Upper lobe of left lung (tissue), 4 donors: ENCODE results near the gene CHST11.

ENCODE experiments used
- CTCF ChIP-seq, 6 experiments: fragments of 450-650 bp in 4 of 6; fragments of 200-600 bp in 2 of 6; sonication (generic) in 2 of 6; IDR thresholded peaks; one replicate each; pipeline ENCODE4 v1.5.1; 2016 to 2019; ENCODE audit warnings: antibody characterized with exemption in 6 of 6
- EP300 ChIP-seq, 4 donors: sonication (generic); formaldehyde crosslinking; IDR thresholded peaks; one replicate each; pipeline ENCODE4 v1.5.1; 2017; ENCODE audit warnings: antibody characterized with exemption in 4 of 4, control low read depth in 2 of 4
- POLR2A ChIP-seq, 4 donors: fragments of 450-650 bp; IDR thresholded peaks; one replicate each; pipeline ENCODE4 v1.5.1; 2016 to 2017; ENCODE audit warnings: antibody characterized with exemption in 4 of 4, mild to moderate bottlenecking in 2 of 4
- POLR2AphosphoS5 ChIP-seq, 2 donors: sonication (generic); formaldehyde crosslinking; IDR thresholded peaks; one replicate each; pipeline ENCODE4 v1.5.1; 2017; ENCODE audit warnings: antibody characterized with exemption in 2 of 2

DNA sequence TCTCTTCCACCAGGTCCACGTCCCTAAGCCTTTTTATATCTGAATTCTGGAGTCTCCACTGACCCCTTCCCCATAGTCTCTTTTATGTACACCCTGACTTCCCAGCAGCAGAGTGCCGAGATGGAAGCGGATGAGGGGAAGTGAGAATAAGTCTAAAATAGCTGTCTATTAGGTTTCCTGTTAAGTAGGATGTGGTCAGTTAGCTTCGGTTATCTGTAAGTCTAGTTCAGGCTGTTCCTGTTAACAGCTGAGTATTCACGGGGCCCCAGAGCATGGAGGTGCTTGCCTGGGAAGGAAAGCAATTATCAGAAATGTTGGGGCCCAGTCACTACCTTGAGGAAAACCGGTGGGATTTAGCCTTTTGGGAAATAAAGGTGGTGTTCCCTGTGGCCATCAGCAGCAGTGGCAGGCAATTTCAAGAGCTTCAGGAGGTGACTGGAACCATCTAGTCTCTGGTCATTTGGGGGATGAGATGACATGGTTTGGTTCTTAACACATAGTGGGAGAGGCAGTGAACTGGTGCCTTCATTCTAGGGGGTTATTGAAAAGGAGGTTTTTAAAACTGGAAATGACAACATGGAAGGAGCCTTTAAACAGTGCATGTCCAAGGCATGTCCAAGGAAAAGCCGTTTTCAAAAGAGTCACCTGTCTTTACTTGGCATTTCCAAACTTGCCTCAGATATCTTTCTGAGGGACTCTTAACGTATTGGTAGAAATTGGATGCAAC is 21.8 kb downstream of the CHST11 start:
- TF ChIP-seq CTCF (IDR thresholded peaks at IDR 0.05) (no peak), POLR2AphosphoS5 (IDR thresholded peaks at IDR 0.05) (peak in 1 of 2 donors; percentile 46), POLR2A (IDR thresholded peaks at IDR 0.05) (peak in 1 of 4 donors; percentile 48), EP300 (IDR thresholded peaks at IDR 0.05) (peak in 1 of 4 donors; percentile 39)
